Renal pelvis (tissue), 4 donors: ENCODE data around the gene URI1. TPM values are rescaled to one million over a fixed set of nuclear protein-coding genes. Genes with fewer than 3 reads are reported as not detected.
A peak's percentile ranks its signal among the peaks of the same experiment; 100 is the strongest.
"Not testable (repeated sequence)": the region's sequence is repeated elsewhere in the genome, so short reads cannot be mapped to it uniquely, and the experiment has no call there.

Experiments
- DNase-seq: peaks from one replicate; pipeline ENCODE4 v3.0.0-alpha.2; 2013
- polyA plus RNA-seq, 3 donors: library from polyadenylated mRNA; unstranded; fragments of 120-200 nt; gene quantifications; one replicate each; pipeline ENCODE4 v1.2.1, GENCODE V29; 2013; ENCODE audit not compliant: insufficient read length in 3 of 3

Gene URI1
- polyA plus RNA-seq, 3 donors = 85.8 to 112 (median 104) TPM

GRCh38 chr19:30011051-30011578 is 69.1 kb downstream of the URI1 start:
- DNase-seq = no peak

DNA sequence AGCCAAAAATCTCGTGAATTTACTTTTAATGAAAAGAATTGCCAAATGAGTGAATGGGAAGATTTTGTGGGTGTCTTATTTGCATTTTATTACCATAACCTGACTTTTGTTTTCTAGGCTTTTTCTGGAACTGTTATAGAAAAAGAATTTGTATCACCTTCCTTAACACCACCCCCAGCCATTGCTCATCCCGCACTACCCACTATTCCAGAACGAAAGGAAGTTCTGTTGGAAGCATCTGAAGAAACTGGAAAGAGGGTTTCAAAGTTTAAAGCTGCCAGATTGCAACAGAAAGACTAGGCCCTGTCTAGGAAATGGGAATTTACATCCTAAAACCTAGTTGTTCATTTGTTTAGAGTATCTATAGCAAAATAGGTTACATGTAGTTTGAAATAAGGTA is 72.7 kb downstream of the URI1 start:
- no peak for DNase-seq

DNA sequence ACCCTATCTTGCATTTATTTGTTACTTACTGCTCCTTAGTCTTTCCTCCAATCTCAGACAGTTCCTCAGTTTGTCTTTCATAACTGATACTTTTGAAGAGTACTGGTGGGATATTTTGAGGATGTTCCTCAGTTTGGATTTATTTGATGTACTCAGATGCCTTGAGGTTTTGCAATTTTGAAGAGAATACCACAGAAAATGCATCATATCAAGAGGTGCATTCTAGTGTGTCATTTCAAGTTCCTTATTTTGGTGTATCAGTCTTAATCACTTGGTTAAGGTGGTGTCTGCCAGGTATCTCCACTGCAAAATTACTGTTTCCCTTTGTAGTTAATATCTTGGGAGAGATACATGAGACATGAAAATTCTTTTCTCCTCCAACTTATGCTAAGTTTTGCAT is 75.1 kb downstream of the URI1 start:
- no peak for DNase-seq

- DNase-seq = no peak
Measured at GRCh38 chr19:30020189-30020588, 78.2 kb downstream of the URI1 start.

- no peak for DNase-seq
Measured at GRCh38 chr19:30022659-30023058, 80.6 kb downstream of the URI1 start.

DNA sequence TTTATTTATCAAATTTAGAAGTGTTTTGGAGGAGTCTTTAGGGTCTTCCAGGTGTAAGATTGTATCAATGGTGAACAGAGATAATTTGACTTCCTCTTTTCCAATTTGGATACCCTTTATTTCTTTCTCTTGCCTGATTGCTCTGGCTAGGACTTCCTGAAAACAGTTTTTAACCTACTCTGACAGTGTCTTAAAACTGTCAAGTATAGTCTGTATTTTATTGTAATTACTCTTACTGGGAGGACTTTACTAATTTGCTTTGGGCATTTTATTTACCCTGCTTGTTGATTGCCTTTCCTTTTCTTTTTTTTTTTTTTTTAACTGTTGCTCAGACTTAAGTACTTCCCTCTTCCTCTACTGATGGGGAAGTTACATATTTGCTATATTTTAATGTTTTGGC is 81.3 kb downstream of the URI1 start:
- no peak for DNase-seq

DNA sequence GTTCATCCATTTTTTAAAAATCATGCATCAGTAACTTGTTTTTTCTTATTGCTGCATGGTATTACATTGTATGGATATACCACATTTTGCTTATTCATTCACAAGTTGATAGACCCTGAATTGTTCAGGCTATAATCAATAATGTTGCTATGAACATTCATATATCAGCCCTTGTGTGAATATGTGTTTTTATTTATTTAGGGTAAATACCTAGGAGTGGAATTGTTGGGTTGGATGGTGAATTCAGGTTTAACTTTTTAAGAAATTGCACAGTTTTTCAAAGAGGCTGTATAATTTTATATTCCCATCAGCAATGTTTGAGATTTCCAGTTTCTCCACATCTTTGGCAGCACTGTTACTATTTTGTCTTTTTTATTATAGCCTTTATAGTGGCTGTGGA is 82.1 kb downstream of the URI1 start:
- no peak for DNase-seq

DNA sequence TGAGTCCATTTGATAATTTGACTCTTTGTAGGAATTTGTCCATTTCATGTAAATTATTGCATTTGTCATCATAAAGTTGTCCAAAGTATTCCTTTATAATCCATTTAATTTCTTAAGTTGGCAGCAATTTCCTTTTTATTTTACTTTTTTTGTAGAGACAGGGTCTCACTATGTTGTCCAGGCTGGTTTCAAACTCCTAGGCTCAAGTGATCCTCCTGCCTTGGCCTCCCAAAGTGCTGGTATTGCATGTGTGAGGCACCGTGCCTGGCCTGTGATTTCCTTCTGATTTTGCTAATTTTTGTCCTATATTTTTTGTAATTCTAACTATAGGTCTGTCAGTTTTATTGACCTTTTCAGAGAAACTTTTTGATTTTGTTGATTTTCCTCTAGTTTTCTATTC is 84.9 kb downstream of the URI1 start:
- DNase-seq = no peak

DNA sequence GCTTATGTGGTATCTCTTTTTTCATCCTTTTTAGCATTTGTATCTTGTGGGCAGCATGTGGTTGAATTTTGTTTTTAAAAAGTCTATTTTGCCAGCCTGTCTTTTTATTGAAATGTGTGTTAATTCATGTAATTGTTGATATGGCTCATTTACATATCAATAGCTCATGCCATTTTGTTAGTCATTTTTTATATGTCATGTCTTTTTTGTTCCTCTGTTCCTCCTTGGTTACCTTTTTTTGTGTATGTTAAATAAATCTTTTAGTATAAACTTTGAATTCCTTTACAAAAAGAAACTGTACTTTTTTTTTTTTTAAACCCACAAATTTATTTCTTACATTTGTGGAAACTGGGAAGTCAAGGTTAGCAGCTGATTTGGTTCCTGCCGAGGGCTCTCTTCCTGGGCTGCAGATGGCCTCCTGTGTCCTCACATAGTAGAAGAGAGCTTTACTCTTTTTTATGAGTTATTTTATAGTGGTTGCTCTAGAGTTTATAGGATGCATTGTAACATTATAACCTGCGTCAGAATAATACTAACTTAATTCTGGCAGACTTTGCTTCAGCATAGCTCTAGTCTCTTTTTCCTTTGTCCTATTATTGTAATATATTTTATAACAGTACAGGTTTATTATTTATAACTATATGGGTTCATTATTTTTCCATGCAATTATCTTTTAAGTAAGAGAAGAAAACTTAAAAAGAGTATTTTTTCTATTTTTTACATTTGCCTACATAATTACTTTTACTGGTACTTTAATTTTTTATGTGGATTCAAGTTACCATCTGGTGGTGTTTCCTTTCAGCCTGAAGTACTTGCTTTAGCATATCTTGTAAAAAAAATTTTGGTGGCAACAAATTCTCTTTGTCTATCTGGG is 86.3 kb downstream of the URI1 start:
- no peak for DNase-seq

DNA sequence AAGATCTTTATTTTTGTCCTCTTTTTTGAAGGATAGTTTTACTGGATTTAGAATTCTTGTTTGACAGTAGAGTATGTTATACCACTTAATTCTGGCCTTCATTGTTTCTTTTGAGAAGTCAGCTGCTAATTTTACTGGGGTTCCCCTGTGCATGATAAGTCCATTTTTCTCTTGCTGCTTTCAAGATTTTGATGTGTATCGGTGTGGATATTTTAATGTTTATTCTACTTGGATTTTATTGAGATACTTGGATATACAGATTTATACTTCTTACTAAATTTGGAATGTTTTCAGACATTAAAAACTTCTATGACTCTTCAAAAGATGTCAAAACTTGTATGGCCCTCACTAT is 86.9 kb downstream of the URI1 start:
- DNase-seq = no peak

GRCh38 chr19:30029721-30030510 is 87.9 kb downstream of the URI1 start:
- no peak for DNase-seq

GRCh38 chr19:30034321-30034720 is 92.3 kb downstream of the URI1 start:
- DNase-seq = no peak

- DNase-seq = peak; percentile 30
Measured at GRCh38 chr19:30036154-30037129, 94.4 kb downstream of the URI1 start.

DNA sequence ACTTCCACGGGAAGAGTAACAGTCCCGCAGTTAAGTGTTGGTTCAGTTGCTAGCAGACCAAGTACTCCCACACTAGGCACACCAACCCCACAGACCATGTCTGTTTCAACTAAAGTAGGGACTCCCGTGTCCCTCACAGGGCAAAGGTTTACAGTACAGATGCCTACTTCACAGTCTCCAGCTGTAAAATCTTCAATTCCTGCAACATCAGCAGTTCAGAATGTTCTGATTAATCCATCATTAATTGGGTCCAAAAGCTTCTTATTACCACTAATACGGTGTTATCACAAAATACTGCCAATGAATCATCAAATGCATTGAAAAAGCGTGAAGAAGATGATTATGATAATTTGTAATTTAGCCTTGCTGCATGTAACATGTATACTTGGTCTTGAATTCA is 95.8 kb downstream of the URI1 start:
- DNase-seq = no peak

GRCh38 chr19:30041931-30042330 is 99.9 kb downstream of the URI1 start:
- DNase-seq = not testable (repeated sequence)

GRCh38 chr19:30043008-30043407 is 101.0 kb downstream of the URI1 start:
- not testable (repeated sequence) for DNase-seq

DNA sequence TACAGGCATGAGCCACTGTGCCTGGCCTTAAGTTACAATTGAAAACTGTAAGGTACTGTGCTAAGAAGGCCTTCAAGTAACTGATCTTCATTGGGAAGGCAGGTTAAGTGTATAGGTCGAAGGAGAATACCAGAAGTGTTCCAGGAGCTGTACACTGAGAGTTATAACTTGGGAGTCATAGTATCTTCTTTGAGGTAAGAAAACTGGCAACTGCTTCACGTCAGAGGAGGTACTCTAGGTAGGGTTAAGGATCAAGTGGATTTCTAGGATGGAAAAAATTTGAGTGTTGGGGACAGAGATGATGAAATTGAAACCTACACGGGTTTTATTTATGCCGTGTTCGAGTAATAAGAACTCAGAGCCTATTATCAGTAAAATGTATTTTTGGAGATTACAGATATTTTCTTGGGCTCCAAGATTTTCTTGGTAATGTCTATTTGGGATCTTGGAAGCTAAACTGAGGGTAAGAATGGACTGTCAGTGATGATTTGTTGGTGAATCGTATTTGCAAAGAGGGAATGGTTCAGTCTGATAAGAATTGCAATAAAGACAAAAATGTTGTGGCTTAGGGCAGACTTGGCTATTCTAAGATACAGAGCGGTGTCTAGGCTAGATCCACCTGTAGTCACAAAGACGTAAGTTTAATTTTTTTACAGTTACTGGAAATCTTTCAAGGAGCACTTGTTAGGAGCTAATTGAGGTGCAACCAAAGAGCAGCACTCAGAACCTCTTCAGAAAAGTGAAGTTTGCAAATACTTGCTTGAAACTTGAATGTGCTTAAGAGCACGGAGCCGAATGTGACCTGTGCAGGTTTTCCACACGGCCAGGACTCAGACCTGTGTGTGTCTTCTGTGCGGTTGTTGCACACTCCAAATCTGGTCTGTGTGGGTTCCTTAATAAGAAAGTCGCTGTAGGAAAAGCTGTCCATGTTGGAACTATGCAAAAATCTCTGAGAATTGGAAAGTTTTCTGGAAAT is 102.5 kb downstream of the URI1 start:
- no peak for DNase-seq

GRCh38 chr19:30046522-30046921 is 104.5 kb downstream of the URI1 start:
- peak; percentile 28 for DNase-seq

GRCh38 chr19:30047432-30047831 is 105.4 kb downstream of the URI1 start:
- DNase-seq = no peak

DNA sequence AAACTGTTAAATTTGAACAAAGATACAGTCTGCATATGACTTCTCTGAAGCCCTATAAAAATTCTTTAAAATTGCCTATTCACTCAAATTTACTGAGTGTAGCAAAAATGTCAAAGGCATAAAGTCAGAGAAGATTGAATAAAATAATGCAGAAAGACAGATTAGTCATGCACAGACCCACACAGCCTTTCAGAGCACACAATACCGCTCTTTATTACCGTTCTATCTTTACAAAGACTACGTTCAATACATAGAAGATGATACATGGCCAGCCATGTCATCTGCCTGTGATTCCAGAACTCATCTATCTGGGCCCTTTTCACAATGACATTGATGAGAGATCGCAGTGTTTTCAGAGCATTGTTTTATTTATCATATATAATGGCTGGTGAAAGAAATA is 107.2 kb downstream of the URI1 start:
- DNase-seq = no peak
